T47D (cell line): ENCODE measurements around the gene CDHR1.

Experiments used
- DNase-seq, 2 experiments: peaks; one replicate each; pipeline versions ENCODE4 v3.0.0 to v3.0.0-alpha.2; 2011 to 2012; ENCODE audit warnings: low read depth in 1 of 2, low spot score in 1 of 2
- JUND ChIP-seq: IDR thresholded peaks from 2 replicates; pipeline ENCODE4 v1.6.1; 2012; ENCODE audit warnings: low read depth
- in situ Hi-C: cut with HindIII; loops from 2 replicates; pipeline ENCODE4 v1.10.0; 2016; ENCODE audit warnings: low sequenced_read_pairs, low pct_unique_long_range_greater_than_20kb

The CDHR1 gene

DNA sequence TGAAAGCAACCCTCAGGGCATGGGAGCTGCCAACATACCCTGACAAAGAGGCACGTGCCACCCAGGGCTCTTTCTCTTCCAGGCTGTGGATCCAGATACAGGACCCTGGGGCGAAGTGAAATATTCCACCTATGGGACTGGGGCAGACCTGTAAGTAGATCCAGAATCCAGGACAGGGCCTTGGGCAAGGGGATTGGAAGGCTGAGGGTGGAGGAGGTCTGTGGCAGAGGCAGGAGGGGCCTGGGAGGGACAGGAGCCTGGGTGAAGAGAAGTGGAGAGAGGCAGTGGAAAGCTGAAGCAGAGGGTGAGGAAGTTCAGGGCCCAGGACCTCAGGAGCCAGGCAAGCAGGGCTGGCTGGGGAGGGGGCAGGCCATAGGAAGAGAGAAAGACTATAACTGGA is 17.2 kb downstream of the CDHR1 start:
- no peak for DNase-seq
- in situ Hi-C loops, result no loop called here
- TF ChIP-seq JUND, result no peak

DNA sequence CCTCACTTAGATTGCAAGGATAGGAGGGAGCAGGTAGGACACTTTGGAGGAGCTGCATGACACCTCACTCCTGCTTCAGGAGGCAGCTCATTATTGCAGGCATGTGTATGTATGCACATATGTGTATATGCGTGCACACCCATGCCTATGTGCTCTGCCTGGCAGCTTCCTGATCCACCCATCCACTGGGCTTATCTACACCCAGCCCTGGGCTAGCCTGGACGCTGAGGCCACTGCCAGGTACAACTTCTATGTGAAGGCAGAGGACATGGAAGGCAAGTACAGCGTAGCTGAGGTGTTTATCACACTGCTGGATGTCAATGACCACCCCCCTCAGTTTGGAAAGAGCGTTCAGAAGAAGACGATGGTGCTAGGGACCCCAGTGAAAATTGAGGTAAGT is 17.7 kb downstream of the CDHR1 start:
- in situ Hi-C loops, result no loop called here
- no peak for DNase-seq
- TF ChIP-seq JUND, result no peak

DNA sequence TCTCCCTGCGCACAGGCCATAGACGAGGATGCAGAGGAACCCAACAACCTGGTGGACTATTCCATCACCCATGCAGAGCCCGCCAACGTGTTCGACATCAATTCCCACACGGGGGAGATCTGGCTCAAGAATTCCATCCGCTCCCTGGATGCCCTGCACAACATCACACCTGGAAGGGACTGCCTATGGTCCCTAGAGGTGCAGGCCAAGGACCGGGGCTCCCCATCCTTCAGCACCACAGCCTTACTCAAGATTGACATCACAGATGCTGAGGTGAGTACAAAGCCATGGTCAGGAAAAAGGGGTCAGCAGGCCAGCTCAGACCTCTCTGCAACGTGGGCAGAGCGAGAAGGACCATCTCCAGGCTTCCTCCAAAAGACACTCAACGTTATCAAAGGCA is 18.7 kb downstream of the CDHR1 start:
- no peak for DNase-seq
- no peak for TF ChIP-seq JUND
- in situ Hi-C loops, result no loop called here

DNA sequence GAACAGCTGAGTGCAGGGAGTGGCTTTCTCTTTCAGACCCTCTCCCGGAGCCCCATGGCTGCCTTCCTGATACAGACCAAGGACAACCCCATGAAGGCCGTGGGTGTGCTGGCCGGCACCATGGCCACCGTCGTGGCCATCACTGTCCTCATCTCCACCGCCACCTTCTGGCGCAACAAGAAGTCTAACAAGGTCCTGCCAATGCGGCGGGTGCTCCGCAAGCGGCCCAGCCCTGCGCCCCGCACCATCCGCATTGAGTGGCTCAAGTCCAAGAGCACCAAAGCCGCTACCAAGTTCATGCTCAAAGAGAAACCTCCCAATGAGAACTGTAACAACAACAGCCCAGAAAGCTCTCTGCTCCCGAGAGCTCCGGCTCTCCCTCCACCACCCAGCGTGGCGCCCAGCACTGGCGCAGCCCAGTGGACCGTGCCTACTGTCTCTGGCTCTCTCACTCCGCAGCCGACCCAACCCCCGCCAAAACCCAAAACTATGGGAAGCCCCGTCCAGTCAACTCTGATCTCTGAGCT is 19.8 kb downstream of the CDHR1 start:
- no peak for TF ChIP-seq JUND
- peak in 1 of 2 experiments; percentile 48 for DNase-seq
- in situ Hi-C loops, result no loop called here

DNA sequence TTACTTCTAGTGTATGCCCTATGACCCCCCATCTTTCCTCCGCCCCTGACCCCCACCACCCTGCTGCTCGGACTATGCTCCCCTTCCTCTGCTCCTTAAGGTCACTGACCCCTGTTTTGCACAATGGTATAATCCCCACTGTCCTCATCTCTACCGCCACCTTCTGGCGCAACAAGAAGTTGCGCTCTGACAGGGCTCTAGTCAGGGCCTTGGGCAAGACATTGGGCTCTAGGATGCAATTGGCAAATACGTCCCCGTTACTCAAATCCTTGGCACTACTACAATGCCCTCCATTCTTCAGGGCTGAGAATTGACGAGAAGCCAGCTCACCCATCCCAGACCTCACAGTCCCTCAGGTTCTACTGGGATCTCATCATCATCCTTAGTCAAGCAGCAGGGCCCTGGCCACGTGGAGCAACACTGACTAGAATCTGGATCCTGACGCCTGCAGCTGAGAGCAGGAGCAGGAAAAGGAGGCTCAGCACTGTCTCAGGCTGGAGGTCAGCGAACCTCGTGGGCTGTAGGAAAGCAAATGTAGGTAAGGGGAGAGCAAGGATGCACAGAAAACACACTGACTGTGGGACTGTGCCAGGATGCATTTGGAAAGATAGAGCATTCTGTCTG is 20.4 kb downstream of the CDHR1 start:
- peak in 1 of 2 experiments; percentile 73 for DNase-seq
- in situ Hi-C loops, result no loop called here
- TF ChIP-seq JUND, result no peak

DNA sequence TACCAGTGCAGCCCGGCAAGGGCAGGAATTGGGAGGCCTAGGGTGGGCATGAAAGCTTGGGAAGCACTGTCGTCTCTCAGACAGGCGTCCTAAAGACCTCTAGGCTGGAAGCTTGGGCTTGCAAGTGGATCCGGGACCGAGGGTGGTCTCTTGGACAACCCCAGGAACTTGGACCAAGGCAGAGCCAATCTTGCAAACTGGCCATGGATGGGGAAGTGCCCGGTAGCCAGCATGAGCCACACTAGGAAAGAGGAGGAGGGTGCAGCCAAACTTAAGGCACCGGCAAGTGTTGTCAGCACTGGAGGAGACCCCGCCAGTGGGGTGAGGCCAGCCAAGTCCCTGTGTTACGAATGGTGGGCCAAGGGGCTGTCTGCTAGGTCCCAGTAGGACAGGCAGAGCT is 22.5 kb downstream of the CDHR1 start:
- no peak for DNase-seq
- in situ Hi-C loops, result no loop called here
- no peak for TF ChIP-seq JUND

DNA sequence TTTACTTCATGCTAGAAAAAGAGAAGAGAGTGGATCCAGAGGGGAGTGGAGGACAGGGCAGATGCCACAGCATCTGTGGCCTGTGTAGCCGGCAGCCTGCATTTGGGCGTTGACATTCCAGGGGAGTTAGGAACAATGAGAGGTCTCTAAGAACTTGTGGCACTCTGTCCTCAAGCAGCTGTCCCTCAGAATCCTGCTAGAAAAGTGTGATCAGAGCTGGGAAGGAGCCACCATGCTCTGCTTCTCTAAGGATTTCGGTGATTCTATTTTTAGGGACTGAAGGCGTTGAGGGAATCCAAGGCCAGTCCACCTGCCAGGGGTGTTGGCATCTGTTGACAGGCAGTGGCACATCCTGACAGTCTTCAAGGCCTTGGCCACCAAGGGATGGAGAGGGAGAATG is 23.4 kb downstream of the CDHR1 start:
- TF ChIP-seq JUND, result no peak
- in situ Hi-C loops, result no loop called here
- DNase-seq, result no peak

DNA sequence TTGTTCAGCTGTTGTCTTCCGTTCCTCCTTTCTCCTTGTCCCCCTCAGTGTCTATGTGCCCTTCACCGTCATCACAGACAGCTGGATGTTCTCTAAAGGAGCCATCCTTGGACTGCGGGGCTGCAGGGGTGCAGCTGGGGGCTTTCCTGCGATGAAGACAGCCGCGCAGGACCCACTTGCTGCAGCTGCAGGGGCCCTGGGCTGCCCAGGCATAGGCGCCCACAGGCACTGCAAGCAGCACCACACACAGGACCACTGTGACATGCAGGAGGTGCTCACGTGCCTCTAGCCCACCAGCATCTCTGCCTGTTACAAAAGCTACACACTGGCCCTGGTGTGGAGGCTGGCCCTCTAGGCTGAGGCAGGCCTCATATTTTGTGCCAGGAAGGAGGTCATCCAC is 27.6 kb downstream of the CDHR1 start:
- DNase-seq, result no peak
- TF ChIP-seq JUND, result no peak
- in situ Hi-C loops, result no loop called here

DNA sequence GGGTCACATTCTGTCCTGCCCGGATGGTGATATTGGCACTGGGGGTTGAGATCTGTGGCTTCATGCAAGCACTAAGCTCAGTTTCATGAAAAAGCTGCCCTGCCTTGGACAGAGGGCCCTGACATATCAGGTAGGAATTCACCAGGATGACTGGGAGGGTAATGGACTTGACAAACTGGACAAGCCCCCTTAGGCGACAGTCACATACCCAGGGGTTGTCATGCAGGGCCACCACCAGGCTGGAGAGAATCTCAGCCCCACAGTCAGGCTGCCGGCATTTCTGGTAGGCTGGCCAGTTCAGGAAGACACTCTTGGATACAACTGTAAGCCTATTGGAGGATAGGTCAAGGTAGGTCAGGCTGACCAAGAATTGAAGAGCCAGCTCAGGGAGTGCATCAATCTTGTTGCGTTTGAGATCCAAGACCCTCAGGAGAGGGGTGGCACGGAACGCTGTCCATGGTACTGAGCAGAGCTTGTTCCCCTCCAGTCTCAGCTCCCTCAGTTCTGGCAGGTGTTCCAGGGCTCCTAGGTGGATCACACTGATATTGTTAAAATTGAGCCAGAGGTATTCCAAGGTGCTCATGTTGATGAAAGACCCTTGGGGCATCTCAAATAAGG is 30.2 kb downstream of the CDHR1 start:
- peak in 1 of 2 experiments; percentile 46 for DNase-seq
- in situ Hi-C loops, result no loop called here
- no peak for TF ChIP-seq JUND

DNA sequence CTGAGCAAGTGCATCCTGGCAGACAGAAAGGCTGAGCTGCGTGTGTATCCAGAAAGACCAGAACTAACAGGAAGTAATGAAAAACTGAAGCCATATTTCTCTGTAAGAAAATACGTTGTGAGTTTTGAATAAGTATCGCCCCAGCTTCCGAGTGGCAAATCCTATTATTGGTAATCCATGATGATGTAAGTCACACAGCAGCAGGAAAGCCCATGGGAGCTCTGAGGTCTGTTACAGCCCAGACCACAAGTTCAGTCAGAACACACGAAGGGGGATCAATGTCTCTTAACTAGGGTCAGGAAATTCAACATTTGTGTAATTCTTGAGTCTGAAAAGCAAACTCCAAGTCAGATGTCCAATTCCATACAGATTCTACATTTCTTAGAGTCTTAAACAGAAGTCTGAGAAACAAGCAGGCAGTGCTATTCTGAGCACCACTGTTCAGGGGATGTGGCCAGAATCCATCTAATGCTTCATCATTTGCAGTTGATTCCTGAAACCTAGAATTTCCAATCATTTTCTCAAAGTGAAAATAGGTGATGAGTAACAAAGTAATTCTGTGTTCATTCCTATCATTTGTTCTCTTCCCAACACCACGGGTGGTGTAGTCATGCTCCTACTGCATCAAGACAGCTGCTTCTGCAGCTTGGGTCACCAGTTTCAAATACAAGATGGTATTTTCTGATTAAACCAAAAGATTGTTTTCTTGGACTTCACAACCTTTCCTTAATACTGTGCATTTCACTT is 31.3 kb downstream of the CDHR1 start, which contains the start of gene LRIT2:
Gene LRIT2 (minus strand): TSS at position 118 of the 747 bp plus-strand sequence. CDS start 24 bp downstream, at position 94.
- no peak for DNase-seq

DNA sequence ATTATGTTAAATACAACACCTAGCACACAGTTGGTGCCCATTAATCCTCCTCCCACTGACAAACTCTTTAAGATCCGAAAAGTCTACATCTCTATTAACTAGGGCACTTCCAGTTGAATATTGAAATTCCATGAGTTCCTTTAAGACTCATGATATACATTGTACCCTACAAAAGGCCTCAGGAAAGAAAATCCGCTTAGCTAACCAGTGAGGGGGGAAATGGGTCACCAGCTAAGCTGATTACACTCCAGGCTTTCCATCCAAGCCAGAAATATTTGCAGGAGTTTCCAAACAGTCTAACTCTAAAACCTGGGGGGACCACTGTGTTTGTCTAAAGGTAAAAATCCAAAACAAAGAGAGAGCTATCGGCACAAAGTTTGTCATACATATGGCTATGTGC is 32.3 kb downstream of the CDHR1 start:
- in situ Hi-C loops, result no loop called here
- no peak for DNase-seq
- no peak for TF ChIP-seq JUND

More for the DNA sequence above, 31.3 kb downstream of the CDHR1 start, which contains the start of gene LRIT2:
- TF ChIP-seq JUND, result no peak
- in situ Hi-C loops, result no loop called here

DNA sequence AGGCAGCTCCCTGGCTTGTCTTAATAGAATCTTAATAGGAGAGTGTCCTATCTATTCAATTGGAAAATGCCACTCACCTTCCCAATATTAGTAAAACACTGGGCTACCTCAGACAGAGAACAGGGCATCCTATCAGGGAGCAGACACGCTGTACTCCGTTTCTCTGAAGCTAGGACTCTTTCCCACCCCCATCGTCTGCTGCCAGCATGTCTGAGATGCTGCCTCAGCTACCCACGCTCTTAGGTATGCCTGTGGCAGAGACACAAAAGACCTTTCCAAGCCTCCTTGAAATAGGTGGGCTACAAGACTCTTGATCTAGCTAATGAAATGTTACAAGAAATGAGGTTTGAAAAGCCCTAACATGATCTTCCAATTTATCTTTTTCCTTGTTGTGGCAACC is 33.5 kb downstream of the CDHR1 start:
- in situ Hi-C loops, result no loop called here
- no peak for TF ChIP-seq JUND
- DNase-seq, result no peak

DNA sequence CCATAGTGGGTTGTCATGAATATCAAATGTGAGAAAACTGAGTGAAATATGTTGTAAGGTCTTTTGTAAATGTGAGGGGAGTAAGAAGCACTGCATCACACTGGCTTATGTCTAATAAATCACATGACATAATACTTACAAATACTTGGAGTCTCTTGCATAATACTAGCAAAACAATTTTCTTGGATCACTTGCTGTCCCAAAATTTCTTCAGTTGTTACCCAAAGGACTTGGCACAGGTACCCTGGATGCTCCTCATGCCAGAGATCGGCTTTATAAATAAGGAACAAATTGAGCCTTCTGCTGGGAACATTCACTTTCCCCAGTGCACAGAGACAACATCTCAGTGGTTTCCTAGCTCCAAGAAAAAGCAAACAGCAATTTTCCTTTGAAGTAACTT is 36.0 kb downstream of the CDHR1 start:
- TF ChIP-seq JUND, result no peak
- DNase-seq, result peak in 1 of 2 experiments; percentile 29
- in situ Hi-C loops, result no loop called here
